Heart left ventricle (tissue), 16 donors: ENCODE measurements around the gene BMP2K. TPM values are rescaled to one million over a fixed set of nuclear protein-coding genes. Genes with fewer than 3 reads are reported as not detected.

Source experiments
- ATAC-seq, 4 donors: fragments of 200-7000 bp; cut with Tn5 transposase; one replicate each; pipeline ENCODE4 v1.9.1; 2020 to 2022; ENCODE audit warnings: moderate library complexity in 4 of 4, mild to moderate bottlenecking in 3 of 4, moderate number of reproducible peaks in 1 of 4
- DNase-seq, 5 donors: peaks; one replicate each; pipeline ENCODE4 v3.0.0-alpha.2; 2020
- H3K27ac ChIP-seq, 12 donors: fragments of 200-600 bp; sonication (generic) in 4 of 12; one replicate each; pipeline versions ENCODE4 v1.5.0 to v1.8.0; 2016 to 2022; ENCODE audit warnings: mild to moderate bottlenecking in 2 of 12
- H3K27me3 ChIP-seq, 9 donors: fragments of 200-600 bp; sonication (generic) in 2 of 9; one replicate each; pipeline versions ENCODE4 v1.5.1 to v1.8.0; 2016 to 2022; ENCODE audit warnings: mild to moderate bottlenecking in 3 of 9
- H3K36me3 ChIP-seq, 9 donors: fragments of 200-600 bp; sonication (generic) in 2 of 9; one replicate each; pipeline versions ENCODE4 v1.5.0 to v1.8.0; 2018 to 2022; ENCODE audit warnings: mild to moderate bottlenecking in 2 of 9
- H3K4me1 ChIP-seq, 12 donors: fragments of 200-600 bp; sonication (generic) in 4 of 12; one replicate each; pipeline versions ENCODE4 v1.5.0 to v1.8.0; 2016 to 2022; ENCODE audit warnings: mild to moderate bottlenecking in 3 of 12
- H3K4me3 ChIP-seq, 12 donors: fragments of 200-600 bp; sonication (generic) in 4 of 12; one replicate each; pipeline versions ENCODE4 v1.5.0 to v1.8.0; 2017 to 2022; ENCODE audit warnings: mild to moderate bottlenecking in 9 of 12, moderate library complexity in 4 of 12
- H3K9me3 ChIP-seq, 12 donors: fragments of 200-600 bp; sonication (generic) in 4 of 12; one replicate each; pipeline versions ENCODE4 v1.5.0 to v1.8.0; 2016 to 2022; ENCODE audit warnings: mild to moderate bottlenecking in 1 of 12
- CTCF ChIP-seq, 12 donors: fragments of 200-600 bp; sonication (generic) in 4 of 12; IDR thresholded peaks; one replicate each; pipeline versions ENCODE4 v1.5.0 to v1.8.0; 2018 to 2022; ENCODE audit warnings: antibody characterized with exemption in 12 of 12, mild to moderate bottlenecking in 5 of 12
- POLR2A ChIP-seq, 2 donors: fragments of 450-650 bp; IDR thresholded peaks; one replicate each; pipeline ENCODE4 v1.6.1; 2017; ENCODE audit warnings: antibody characterized with exemption in 2 of 2, mild to moderate bottlenecking in 2 of 2, moderate library complexity in 2 of 2
- WGBS, 4 donors: extraction: QIAGEN DNeasy Blood & Tissue Kit in 2 of 4; methylation state at CpG; one replicate each; pipeline versions ENCODE4 v1.1.5 to v1.1.7; 2013 to 2018; 5-methylcytosine and 5-hydroxymethylcytosine counted together
- intact Hi-C, 10 donors: fragments of 100-400 bp; cut with DNase I; formaldehyde crosslinking; loops; one replicate each; pipeline versions ENCODE4 v1.11.1 to v1.14.2; 2022
- microRNA-seq, 4 donors: library from miRNA; unstranded; fragments of <30 nt; microRNA quantifications; one replicate each; pipeline versions ENCODE4 to v1.2.0, GENCODE V29; 2017 to 2020
- polyA plus RNA-seq, 2 donors: library from polyadenylated mRNA; stranded (reverse); fragments of 200-250 nt; gene quantifications; one replicate each; pipeline ENCODE4 v1.2.3, GENCODE V29; 2013
- total RNA-seq, 9 donors: library from RNA; depleted of rRNA in 2 of 9; stranded (reverse); fragments of >200 nt in 2 of 9; fragmentation: NEBNext Ultra II Directional in 3 of 9; extraction: Animal tissue kit (Norgen Biotek cat#: 25700) in 3 of 9; gene quantifications; one replicate each; pipeline versions ENCODE4 v1.1.0 to v1.2.4, GENCODE V29; 2016 to 2023
- donor health status: ischemic (EF 13 %, LVEDD 7.1; RV severe dilation, severe dysfunction).
- donor health status: healthy with polysubstance abuse.
- donor health status: DM: no; HTN: yes; CAD: no.
- donor health status: DM: no; HTN: no; CAD: no.
- donor health status: ischemic (EF 25% LVEDD 6.9; RV normal size, moderate dysfunction).
- donor health status: ischemic (EF 25% LVEDD 5.7; RV mildly dilated, moderate dysfunction).
- donor health status: healthy.
- donor health status: DM: yes; HTN: yes; CAD: no.
- donor health status: ischemic (EF 35%, LVEDD 5.7; RV mildly dilated, moderate dysfunction).
- donor health status: nonischemic (EF 11% LVEDD 7.7; RV severe dilation, severe dysfunction).
- donor health status: DM: yes; HTN: yes; CAD: no.
- donor health status: PGD.
- donor health status: ischemic (EF 29% LVEDD 5.4; RV normal size, mild dysfunction).
- donor health status: nonischemic (EF 23%, LVEDD 6.1; RV moderate dilation, normal function).

Gene BMP2K
- total and polyA plus RNA-seq, 11 donors, result 5.4 to 65.7 (median 21.6) TPM

GRCh38 chr4:78953769-78954666, 177.9 kb downstream of the BMP2K start:
- H3K36me3 ChIP-seq, result no peaks in the 10 kb centered on the region
- H3K9me3 ChIP-seq, result no peaks in the 10 kb centered on the region
- DNase-seq (no peak), ATAC-seq (peak in 1 of 4 donors; percentile 39)
- no peak overlapping the region for H3K27ac ChIP-seq
- 46 to 57% (median 49%) methylated on average over 11 of the region's 11 CpGs for WGBS, 4 donors
- no peaks in the 10 kb centered on the region for H3K4me1 ChIP-seq
- TF ChIP-seq POLR2A (IDR thresholded peaks at IDR 0.05) (no peak), CTCF (IDR thresholded peaks at IDR 0.05) (peak in 7 of 12 donors; percentile 10 to 43 (median 30))
- no peaks in the 10 kb centered on the region for H3K27me3 ChIP-seq
- no peak overlapping the region for H3K4me3 ChIP-seq
- intact Hi-C loops, result loop anchor here (2.0 to 10.0 kb wide), 8 partner anchors 621 to 1383 kb away; partner anchors contain the start of genes CFAP299 (in 3 of the 10) and ANTXR2 (in 1 of the 10)

- no peaks in the 10 kb centered on the region for H3K27me3 ChIP-seq
- intact Hi-C loops, result loop anchor here in 6 of 10 donors (10.0 kb wide), 3 partner anchors 618 to 1258 kb away; partner anchors contain the start of gene ANTXR2 (in 1 of the 6)
- H3K4me3 ChIP-seq, result no peak overlapping the region
- ATAC-seq, result no peak
- TF ChIP-seq CTCF (IDR thresholded peaks at IDR 0.05) (no peak), POLR2A (IDR thresholded peaks at IDR 0.05) (no peak)
- H3K27ac ChIP-seq, result no peak overlapping the region
- DNase-seq, result no peak
- WGBS, 4 donors, result 83 to 89% (median 87%) methylated on average over 5 of the region's 5 CpGs
- H3K36me3 ChIP-seq, result no peaks in the 10 kb centered on the region
- H3K9me3 ChIP-seq, result no peaks in the 10 kb centered on the region
- H3K4me1 ChIP-seq, result no peaks in the 10 kb centered on the region
Observed at GRCh38 chr4:78956975-78957374, 180.8 kb downstream of the BMP2K start.

- Histone ChIP-seq H3K9me3 (no peaks in the 10 kb centered on the region), H3K27me3 (no peaks in the 10 kb centered on the region), H3K36me3 (no peaks in the 10 kb centered on the region), H3K4me3 (no peak overlapping the region), H3K4me1 (peaks cover 0 to 4% (median 0%) of the 10 kb centered on the region in 12 donors), H3K27ac (no peak overlapping the region)
- DNase-seq, result no peak
- WGBS, 4 donors, result 57 to 66% (median 65%) methylated on average over 3 of the region's 3 CpGs
- intact Hi-C loops, result no loop called here
- no peak for TF ChIP-seq POLR2A (IDR thresholded peaks at IDR 0.05)
- TF ChIP-seq CTCF (IDR thresholded peaks at IDR 0.05), result no peak
- ATAC-seq, result no peak
Observed at GRCh38 chr4:78960926-78961325, 184.8 kb downstream of the BMP2K start.

Small RNA genes within 50 kb of the gene (microRNA-seq; reads per million reads assigned to microRNA genes)
- 0 reads per million in 4 donors for gene MIR5096

Other genes with a start within 250 kb of the BMP2K start
- 100 to 1,000 TPM in 1 of 9 donors, 10 to 100 TPM in 8; 12.9 to 119 (median 28.7) TPM for gene ANXA3, start 224.6 kb upstream of the BMP2K start, total RNA-seq
- 10 to 100 TPM; 25.3 to 92.6 TPM for gene ANXA3, start 224.6 kb upstream of the BMP2K start, polyA plus RNA-seq
- 10 to 100 TPM in 2 of 9 donors, 1 to 10 TPM in 7; 6.7 to 14.1 (median 9.0) TPM for gene PAQR3, start 163.1 kb downstream of the BMP2K start, total RNA-seq
- gene PAQR3, start 163.1 kb downstream of the BMP2K start, polyA plus RNA-seq, result 1 to 10 TPM; 1.9 to 7.7 TPM